DMS53 treated with DMSO at 0.1 percent for 48 hours (cell line): Measurements from ENCODE around the gene LIMS2.

Source experiments
- DNase-seq: peaks from one replicate; lab custom pipeline; 2025; ENCODE audit not compliant: unreplicated experiment; lab: John Stamatoyannopoulos, UW

Gene LIMS2

DNA sequence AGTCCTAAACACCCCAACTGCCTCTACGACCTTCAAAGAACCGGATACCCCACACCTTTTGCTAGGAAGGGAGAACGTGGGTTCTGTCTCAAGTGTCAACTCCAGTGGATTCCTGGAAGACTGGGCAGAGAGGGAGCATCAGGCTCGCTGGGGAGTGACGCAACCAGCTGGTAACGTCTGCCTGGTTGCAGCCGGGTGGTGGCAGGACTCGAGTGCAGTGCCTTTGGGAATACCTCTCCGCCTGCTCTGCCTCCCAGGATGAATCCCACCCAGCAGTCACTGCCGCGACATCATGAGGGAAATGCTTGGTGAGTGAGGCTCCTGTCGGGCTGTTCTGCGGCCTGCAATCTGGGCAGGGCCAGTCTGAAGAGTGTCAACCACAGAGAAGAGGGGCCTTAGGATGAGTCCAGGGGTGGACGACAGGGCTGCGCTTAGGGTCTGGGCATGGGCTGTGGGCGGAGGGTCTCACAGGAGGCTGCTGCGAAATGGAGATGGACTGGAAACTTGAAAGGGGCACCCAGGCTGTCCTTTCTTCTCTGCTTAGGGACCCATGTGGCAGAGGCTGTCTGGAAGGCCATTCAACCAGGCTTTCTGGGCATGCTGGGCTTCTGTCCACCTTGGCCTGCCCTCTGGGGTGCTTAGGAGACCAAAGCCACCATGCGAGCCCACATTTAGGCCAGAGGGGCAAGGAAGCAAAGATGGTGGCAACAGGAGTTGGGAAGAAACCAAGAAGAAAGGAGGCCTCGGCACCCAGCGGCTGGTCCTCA is 16.5 kb downstream of the LIMS2 start:
- no peak for DNase-seq

DNA sequence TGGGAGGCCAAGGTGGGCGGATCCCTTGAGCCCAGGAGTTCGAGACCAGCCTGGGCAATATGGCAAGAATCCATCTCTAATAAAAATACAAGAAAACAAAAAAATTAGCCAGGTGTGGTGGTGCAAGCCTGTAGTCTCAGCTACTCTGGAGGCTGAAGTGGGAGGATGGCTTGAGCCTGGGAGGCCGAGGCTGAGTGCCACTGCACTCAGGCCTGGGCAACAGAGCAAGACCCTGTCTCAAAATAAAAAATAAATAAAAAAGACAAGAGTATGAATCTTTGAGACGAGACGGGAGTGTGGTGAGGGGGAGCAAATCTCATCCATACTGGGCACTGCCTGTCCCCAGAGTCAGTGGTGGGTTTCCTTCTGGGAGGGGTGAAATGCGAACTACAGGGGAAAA is 17.2 kb downstream of the LIMS2 start:
- no peak for DNase-seq

DNA sequence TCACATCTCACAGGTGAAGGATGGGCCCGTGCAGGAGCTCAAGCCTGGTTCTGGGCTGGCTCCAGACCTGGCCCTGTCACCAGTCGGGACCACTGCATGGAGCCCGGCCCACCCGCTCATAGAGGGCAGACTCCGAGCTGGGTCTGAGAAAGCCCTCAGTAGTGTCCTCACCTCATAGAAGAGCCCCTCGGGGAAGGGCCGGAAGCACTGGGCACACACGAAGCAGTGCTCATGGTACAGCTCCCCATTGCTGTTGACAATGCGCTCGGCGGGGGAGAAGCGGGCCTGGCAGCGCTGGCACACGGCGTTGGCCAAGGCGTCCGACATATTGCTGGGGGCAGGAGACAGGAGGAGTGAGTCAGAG is 18.1 kb downstream of the LIMS2 start:
- no peak for DNase-seq

DNA sequence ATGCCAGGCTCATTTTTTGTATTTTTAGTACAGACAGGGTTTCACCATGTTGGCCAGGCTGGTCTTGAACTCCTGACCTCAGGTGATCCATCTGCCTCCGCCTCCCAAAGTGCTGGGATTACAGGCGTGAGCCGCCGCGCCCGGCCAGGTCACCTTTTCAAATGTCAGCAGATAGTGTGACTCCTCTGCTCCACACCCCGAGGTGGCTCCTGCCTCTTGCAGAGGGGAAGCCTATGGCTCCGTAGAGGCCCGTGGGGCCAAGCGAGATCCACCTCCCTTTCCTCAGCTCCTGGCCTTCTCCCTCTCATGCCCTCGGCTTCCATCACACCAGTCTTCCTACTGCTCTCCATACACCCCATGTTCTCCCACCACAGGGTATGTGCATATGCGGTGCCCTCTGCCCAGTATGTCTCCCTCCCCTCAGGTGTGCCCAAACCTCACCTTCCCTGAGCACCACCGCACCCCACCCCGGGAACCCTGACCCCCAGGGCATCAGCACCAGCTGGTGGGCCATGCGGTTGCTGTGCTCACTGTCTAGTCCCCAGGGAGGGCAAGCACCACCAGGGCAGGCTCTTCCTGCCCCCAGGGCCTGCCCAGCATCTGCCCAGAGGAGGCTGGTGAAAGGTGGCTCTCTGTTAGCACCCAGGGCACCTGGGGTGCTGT is 18.6 kb downstream of the LIMS2 start:
- DNase-seq: no peak

DNA sequence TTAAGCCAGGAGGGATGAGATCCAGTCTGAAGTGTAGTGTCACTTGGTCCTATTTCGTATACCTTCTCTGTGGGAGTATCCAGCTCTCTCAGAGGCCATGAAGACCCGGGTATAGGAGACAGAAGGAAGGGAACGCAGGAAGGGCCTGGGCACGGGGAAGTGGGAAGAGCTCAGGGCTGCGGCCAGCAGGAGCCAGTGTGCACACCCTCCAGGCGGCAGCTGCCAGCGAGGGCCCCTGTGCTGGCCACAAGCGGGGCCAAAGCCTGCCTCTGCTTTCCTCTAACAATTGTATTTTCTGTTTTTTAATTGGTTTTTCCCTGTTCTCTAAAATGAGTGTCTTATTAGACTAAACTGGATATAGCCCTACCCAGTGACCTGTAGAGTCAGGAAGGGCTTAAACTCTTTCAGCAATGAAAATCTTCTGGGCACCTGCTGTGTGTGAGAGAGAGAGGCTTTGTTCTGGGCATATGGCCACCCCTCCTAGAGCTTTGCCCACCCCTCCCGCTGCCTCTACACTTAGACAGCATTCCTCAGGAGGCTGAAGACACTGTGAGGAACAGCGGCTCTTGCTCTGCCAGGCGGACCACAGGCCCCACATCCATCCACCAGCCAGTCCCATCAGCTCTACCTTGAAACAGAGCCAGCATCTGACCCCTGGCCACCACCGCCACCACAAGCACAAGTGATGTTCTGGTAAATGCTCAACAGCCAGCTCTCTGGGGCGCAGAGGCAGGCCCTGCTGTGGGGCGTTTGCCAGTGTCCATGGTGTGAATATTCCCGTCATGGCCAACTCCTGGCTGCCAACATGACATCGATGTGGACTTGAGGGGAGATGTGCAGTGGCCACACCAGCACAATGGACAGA is 19.9 kb downstream of the LIMS2 start:
- no peak for DNase-seq

DNA sequence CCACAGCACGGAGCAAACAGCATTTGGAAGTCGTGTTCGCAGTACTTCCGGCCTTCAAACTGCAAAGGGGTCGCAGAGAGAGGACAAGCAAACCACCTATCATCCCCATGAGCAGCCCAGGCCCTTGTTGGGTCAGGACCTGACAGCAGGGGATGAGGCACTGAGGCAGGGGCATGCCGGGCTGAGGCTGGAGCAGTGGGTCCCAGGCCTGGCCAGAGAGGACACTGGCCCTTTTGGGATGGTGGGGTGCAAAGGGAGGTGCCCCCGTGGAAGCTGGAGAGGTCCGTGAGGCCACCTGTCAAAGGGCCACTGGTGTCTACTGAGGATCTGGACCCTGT is 20.5 kb downstream of the LIMS2 start:
- DNase-seq: no peak

DNA sequence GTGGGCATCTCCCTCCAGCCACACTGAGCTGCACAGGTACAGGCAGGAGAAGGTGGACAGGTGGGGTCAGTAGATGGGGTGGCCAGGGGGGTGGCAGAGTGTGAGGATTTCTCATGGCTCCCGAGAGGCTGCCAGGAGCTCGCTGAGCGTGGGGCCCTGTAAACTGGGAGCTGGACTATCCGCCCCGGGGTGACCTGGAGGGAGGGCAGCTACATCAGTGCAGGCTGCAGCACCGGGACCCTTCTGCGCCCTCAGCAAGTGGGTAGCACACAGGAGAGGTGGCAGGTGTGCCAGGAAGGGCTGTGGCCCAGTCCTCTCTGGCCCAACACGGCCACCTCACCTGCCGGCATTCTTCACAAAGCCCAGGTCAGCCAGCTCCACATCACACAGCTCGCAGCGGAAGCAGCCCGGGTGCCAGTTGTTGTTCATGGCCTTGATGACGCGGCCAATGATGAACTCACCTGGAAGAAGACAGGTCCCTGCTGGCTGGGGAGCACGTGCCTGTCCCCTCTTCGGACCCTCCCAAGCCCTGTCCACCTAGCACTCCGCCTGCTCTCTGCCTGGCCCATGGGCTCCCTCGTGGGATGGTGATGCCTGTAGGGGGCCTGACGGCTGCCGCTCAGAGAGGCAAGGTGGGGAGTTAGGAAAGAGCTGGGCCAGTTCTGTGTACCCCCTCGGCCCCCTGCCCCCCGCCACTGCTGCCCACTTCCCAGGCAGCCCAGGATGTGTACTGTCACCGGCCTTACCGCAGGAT is 21.1 kb downstream of the LIMS2 start:
- DNase-seq: no peak

DNA sequence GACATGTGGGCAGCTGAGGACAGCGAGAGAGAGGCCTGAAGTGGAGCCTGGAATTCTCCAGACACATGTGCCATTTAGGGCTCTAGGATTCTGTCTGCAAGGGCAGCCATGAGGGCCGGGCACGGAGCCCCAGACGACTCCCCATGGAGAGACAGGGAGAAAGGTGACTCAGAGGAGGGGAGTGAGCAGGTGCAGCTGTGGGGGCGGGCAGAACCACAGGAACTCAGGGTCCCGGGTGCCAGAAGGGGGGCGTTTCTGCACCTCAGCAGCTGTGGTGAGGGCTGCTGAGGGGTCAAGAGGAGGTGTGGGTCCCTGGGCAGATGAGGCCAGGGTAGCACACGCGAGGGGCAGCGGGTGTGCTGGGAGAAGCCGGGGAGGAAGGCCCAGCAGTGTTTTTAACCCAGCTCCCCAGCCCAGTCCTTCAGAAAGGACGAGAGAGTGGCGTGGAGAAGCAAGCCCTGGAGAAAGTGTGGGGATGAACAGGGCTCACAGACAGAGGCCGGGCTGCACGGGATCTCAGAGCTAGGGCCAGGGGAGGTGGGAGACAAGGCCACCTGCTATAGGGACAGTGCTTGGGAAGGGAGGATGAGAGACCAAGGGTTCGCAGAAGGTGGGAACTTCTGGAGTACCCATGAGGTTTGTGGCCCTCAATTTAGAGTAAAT is 21.8 kb downstream of the LIMS2 start:
- DNase-seq: no peak

DNA sequence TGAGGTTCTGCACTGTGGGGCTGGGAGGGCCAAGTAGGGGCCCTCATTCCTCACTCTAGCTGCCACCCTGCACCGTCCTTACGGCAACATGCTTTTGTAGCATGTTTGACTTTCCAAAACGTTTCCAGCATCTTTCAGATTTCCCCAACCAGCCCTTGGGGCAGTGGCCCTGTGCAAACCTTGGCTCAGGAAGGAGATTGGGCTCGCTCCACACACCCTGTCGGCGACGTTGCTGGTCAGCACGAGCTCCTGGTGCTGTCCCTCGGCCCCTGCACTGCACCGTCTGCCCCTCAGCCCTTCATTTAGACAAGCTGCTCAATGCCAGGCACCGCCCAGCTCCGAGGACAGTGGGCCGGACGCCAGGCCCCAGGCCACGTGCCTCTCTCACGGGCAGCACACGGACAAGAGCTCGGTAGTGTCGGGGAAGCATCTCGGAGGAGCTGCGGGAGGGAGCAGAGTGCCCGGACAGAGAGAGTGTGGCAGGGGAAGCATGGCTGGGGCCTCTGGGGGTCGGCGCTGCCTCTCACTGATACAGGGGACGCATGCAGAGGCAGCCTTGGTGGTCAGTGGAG is 22.5 kb downstream of the LIMS2 start:
- DNase-seq: no peak

DNA sequence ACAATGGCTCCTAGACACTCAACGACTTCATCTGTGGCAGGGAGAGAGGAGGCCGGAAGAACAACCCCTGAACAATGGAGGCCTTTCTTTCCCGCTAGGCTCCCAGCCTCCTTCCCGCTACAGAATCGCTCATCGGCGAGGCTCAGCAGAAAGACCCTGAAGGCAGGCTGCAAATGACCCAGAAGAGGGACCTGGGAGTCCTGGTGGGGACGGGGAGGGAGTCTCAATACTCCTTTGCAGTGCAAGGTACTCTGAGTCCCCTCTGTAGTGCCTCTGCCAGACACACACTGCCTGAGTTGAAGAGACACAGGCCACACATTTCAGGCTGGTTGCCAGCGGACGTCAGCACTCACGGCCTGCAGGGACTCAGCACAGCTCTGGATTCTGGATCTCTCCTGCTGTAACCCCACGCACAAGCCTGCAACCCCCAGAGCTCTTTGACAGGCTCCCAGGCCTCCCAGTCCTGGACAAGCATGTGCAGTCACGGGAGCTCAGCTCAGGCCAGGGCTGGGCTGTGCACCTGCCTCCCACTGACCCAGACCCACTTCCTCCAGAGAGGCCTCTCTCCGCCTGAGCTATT is 23.3 kb downstream of the LIMS2 start:
- no peak for DNase-seq

DNA sequence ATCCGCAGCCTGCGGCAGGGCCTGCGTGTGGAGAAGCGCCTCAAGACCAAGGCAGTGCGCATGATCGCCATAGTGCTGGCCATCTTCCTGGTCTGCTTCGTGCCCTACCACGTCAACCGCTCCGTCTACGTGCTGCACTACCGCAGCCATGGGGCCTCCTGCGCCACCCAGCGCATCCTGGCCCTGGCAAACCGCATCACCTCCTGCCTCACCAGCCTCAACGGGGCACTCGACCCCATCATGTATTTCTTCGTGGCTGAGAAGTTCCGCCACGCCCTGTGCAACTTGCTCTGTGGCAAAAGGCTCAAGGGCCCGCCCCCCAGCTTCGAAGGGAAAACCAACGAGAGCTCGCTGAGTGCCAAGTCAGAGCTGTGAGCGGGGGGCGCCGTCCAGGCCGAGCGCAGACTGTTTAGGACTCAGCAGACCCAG is 23.9 kb downstream of the LIMS2 start:
- no peak for DNase-seq

DNA sequence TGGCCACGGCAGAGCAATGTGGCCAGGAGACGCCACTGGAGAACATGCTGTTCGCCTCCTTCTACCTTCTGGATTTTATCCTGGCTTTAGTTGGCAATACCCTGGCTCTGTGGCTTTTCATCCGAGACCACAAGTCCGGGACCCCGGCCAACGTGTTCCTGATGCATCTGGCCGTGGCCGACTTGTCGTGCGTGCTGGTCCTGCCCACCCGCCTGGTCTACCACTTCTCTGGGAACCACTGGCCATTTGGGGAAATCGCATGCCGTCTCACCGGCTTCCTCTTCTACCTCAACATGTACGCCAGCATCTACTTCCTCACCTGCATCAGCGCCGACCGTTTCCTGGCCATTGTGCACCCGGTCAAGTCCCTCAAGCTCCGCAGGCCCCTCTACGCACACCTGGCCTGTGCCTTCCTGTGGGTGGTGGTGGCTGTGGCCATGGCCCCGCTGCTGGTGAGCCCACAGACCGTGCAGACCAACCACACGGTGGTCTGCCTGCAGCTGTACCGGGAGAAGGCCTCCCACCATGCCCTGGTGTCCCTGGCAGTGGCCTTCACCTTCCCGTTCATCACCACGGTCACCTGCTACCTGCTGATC is 24.4 kb downstream of the LIMS2 start:
- DNase-seq: no peak

DNA sequence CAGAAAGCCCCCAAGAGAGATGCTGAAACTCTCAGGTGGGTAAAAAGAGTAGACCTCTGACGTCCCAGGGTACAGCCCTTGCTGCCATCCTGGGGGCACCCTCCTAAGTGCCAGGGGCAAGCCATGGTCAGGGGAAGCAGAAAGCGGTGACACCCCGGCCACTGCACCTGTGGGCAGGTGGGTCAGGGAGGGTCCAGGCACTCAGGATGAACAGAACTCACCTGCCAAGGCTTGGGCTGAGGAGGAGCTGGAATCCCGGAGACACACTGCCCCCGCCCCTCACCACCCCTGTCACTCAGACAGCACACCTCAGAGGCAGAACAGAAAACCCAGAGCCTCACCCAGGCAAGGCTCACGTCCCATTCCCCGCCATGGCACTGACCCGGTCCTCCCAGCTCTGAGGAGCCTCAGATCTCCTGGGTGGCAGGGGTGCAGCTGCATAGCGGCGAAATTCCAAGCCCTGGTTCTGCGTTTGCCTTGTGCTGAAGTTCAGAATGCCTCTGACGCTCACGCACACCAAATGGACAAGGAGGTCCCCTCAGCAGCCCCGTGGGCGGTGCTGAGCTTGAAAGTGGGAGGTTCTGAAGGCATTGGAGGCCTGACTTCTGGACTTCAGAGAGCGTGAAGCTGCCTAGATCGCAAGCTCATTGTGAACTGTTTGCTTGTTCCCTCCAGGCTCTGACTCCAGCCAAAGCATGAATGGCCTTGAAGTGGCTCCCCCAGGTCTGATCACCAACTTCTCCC is 25.1 kb downstream of the LIMS2 start:
- no peak for DNase-seq

DNA sequence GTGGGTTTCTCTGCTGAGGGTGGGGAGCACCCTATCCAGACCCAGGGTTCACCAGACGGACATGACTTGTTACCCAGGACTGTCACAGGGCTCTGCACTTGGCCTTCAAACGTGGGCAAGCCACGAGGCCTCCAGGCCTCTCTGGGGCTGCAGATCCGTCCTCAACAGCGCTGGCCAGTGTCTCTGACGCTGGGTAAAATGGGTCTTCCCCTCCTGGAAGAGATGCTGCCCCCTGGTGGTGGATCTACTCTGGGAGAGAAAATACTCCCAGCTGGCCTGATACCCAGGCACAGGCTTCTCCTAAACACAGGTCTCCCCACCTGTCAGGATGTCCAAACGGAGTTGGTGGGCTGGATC is 25.7 kb downstream of the LIMS2 start:
- DNase-seq: peak; percentile 80

DNA sequence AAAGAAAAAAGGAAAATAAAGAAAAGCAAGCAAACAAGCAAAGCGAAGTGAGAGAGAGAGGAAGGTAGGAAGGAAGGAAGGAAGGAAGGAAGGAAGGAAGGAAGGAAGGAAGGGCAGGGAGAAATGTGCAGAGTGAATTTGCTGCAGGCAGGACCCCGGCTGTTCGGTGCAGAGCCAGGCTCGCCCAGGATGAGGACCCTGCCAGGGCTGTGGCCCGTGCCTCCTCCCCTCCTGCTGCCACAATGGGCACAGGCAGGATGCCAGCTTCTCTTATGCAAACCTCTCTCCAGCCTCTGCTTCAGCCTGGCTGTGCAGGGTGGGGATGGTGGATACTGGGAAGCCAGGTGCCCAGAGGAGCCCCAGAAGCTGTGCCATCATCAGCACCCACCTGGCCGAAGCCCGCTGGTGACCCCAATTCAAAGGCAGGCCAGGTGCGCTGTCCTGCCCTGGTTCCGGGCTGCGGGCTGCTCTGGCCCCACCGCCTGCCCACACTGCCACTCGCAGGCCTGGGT is 26.2 kb downstream of the LIMS2 start:
- DNase-seq: no peak

DNA sequence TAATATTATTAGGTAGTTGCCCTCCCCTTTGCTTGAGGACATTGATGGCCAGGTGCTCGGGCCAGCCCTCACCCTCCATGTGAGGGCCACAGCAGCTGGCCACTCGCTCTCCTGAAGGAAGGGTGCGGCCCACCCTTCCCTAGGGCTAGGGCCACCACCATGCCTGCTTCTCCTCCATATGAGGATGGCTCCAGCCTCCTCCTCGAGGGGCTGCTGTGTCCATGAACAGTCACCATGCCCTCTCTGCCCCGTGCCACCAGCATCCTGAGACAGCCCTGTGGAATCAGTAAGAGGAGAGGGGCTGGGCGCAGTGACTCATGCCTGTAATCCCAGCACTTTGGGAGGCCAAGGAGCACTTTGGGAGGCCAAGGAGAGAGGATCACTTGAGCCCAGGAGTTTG is 27.0 kb downstream of the LIMS2 start:
- DNase-seq: no peak

DNA sequence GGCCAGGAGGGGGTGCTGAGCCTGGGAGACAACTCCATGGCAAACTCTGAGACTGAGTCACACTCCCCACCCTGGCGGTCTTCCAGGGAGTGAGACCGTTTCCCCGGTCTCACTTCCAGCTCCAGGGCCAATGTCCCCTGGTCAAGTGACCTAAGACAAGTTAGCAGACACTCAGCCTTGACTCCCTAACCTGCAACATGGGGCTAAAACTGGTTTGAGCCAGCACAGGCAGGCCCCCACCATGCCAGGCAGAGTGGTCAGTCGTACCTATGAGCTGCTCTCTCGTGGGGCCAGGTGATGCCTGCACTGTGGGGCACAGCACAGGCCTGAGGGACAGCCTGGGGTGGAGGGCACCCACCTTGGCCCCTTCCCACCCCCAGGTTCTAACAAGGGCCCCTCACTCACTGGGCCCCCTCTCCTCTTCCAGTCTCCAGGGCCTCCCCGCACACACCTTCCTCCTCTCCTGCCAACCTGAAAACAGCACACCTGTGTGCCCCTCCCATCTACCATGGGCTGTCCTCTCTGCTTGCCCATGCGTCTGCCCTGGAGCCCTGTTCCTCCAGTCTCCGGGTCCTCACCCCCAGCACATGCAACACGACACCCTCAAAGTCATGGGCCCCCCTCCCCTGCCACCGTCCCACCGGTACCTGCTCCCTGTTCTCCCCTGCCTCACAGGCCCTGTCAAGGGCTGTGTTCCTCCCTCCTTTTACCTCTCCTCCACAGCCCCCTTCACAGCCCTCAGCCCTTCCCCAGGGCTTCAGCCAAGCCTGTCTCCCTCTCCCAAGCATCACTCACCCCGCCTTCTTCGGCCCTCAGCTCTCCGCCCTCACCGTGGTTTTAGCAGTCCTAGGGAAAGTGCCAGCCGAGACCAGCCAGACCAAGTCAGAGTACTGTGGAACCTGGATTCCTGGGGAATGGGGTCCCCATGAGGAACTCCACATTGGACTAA is 27.8 kb downstream of the LIMS2 start:
- no peak for DNase-seq
